Measurements from ENCODE around the gene HEMGN. TPM values are rescaled to one million over a fixed set of nuclear protein-coding genes. Genes with fewer than 3 reads are reported as not detected.

Gene HEMGN
- total RNA-seq, 2 experiments from 2014 or later, result 1.2 to 1.4 TPM

- Mint-ChIP-seq H3K36me3 (ENCODE audit: low read depth) (peaks cover 2% of the 10 kb centered on the region), H3K4me3 (no peak overlapping the region), H3K27me3 (no peaks in the 10 kb centered on the region), H3K9me3 (peaks cover 2% of the 10 kb centered on the region), H3K4me1 (ENCODE audit: low read depth) (peaks cover 20% of the 10 kb centered on the region), H3K27ac (no peak overlapping the region)
- ChIA-PET POLR2A (interaction anchor here (1.0 to 1.1 kb wide), 2 partner anchors 9 to 17 kb away, joined by 3 read pairs; no protein-coding TSS in a partner anchor), CTCF (interaction anchor here (1.0 kb wide), 1 partner anchor 52 kb away, joined by 3 read pairs; the partner anchor contains the start of gene TRMO)
- TF ChIP-seq CTCF (IDR thresholded peaks at IDR 0.05), result no peak
- DNase-seq (no peak), ATAC-seq (no peak)
- intact Hi-C loops (cut with micrococcal nuclease), result no loop called here
Observed at GRCh38 chr9:97975376-97975775, 37.4 kb upstream of the HEMGN start.

GRCh38 chr9:97972753-97973152 lies 34.8 kb upstream of the HEMGN start:
- H3K36me3 Mint-ChIP-seq (ENCODE audit: low read depth), result peaks cover 2% of the 10 kb centered on the region
- H3K27ac Mint-ChIP-seq, result no peak overlapping the region
- intact Hi-C loops (cut with micrococcal nuclease), result no loop called here
- no peak for TF ChIP-seq CTCF (IDR thresholded peaks at IDR 0.05)
- no peak overlapping the region for H3K4me3 Mint-ChIP-seq
- H3K9me3 Mint-ChIP-seq, result peaks cover 2% of the 10 kb centered on the region
- H3K4me1 Mint-ChIP-seq (ENCODE audit: low read depth), result peaks cover 12% of the 10 kb centered on the region
- H3K27me3 Mint-ChIP-seq, result no peaks in the 10 kb centered on the region
- DNase-seq (no peak), ATAC-seq (no peak)
- POLR2A ChIA-PET, result interaction anchor here (5.9 kb wide), 1 partner anchor 10 kb away, joined by 37 read pairs; the partner anchor contains the start of gene ANP32B
- CTCF ChIA-PET, result interaction anchor here (0.7 to 2.0 kb wide), 4 partner anchors 8 to 126 kb away, joined by 3 to 9 read pairs (median 4); no protein-coding TSS in a partner anchor

- ATAC-seq (peak; percentile 60), DNase-seq (peak; percentile 26)
- ChIA-PET CTCF (interaction anchor here (0.9 to 4.9 kb wide), 3 partner anchors 15 to 48 kb away, joined by 3 to 27 read pairs (median 12); partner anchors contain the start of gene TRMO), POLR2A (interaction anchor here (5.9 kb wide), 1 partner anchor 13 kb away, joined by 37 read pairs; the partner anchor contains the start of gene ANP32B)
- H3K36me3 Mint-ChIP-seq (ENCODE audit: low read depth), result peaks cover 1% of the 10 kb centered on the region
- peaks cover 2% of the 10 kb centered on the region for H3K27me3 Mint-ChIP-seq
- no peak for TF ChIP-seq CTCF (IDR thresholded peaks at IDR 0.05)
- H3K27ac Mint-ChIP-seq, result peak overlapping the region; percentile 66
- peaks cover 1% of the 10 kb centered on the region for H3K9me3 Mint-ChIP-seq
- peaks cover 14% of the 10 kb centered on the region for H3K4me1 Mint-ChIP-seq (ENCODE audit: low read depth)
- H3K4me3 Mint-ChIP-seq, result peak overlapping the region; percentile 50
- intact Hi-C loops (cut with micrococcal nuclease), result no loop called here
Observed at GRCh38 chr9:97970165-97970564, 32.2 kb upstream of the HEMGN start.

GRCh38 chr9:97969014-97969413 lies 31.0 kb upstream of the HEMGN start:
- Mint-ChIP-seq H3K36me3 (ENCODE audit: low read depth) (no peaks in the 10 kb centered on the region), H3K27ac (no peak overlapping the region), H3K4me3 (no peak overlapping the region), H3K27me3 (peaks cover 2% of the 10 kb centered on the region), H3K4me1 (ENCODE audit: low read depth) (peaks cover 16% of the 10 kb centered on the region), H3K9me3 (no peaks in the 10 kb centered on the region)
- DNase-seq, result no peak
- ATAC-seq, result no peak
- CTCF ChIA-PET, result interaction anchor here (1.3 to 4.9 kb wide), 3 partner anchors 14 to 68 kb away, joined by 3 to 27 read pairs (median 12); no protein-coding TSS in a partner anchor
- TF ChIP-seq CTCF (IDR thresholded peaks at IDR 0.05), result no peak
- intact Hi-C loops (cut with micrococcal nuclease), result no loop called here
- POLR2A ChIA-PET, result interaction anchor here (1.0 to 5.9 kb wide), 2 partner anchors 14 to 28 kb away, joined by 3 to 37 read pairs; partner anchors contain the start of gene ANP32B

- H3K4me1 Mint-ChIP-seq (ENCODE audit: low read depth), result peaks cover 16% of the 10 kb centered on the region
- H3K9me3 Mint-ChIP-seq, result no peaks in the 10 kb centered on the region
- H3K27me3 Mint-ChIP-seq, result peaks cover 2% of the 10 kb centered on the region
- no peak overlapping the region for H3K4me3 Mint-ChIP-seq
- DNase-seq, result no peak
- CTCF ChIA-PET, result interaction anchor here (0.6 to 4.9 kb wide), 3 partner anchors 11 to 348 kb away, joined by 3 to 27 read pairs (median 3); partner anchors contain the start of gene TRMO
- no peak for TF ChIP-seq CTCF (IDR thresholded peaks at IDR 0.05)
- intact Hi-C loops (cut with micrococcal nuclease), result no loop called here
- POLR2A ChIA-PET, result interaction anchor here (1.2 kb wide), 1 partner anchor 16 kb away, joined by 3 read pairs; the partner anchor contains the start of gene ANP32B
- H3K27ac Mint-ChIP-seq, result no peak overlapping the region
- ATAC-seq, result no peak
- no peaks in the 10 kb centered on the region for H3K36me3 Mint-ChIP-seq (ENCODE audit: low read depth)
Observed at GRCh38 chr9:97966493-97966892, 28.5 kb upstream of the HEMGN start.
